Measurements from ENCODE around the gene EXOC6B.
"Not testable (repeated sequence)": the region's sequence is repeated elsewhere in the genome, so short reads cannot be mapped to it uniquely, and the experiment has no call there.

Gene EXOC6B

DNA sequence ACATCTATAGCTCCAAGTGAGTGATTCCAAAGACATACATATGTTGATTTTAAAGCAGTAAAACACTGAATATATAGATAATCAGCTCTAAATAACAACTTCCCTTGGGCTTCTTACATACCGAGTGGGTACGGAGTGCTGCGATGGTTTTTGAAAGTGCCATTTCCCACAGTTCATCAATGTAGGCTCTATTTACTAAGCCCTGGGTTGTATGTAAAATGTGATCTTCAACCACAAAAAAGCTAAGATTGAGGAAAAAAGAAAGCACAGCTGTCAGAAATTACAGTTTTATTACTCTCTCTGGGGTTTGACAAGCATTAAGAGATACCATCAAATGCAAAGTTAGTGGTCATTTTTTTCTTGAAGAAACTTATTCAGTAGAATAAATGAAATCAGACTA, 312.8 kb downstream of the EXOC6B start:
- no peaks in the 10 kb centered on the region for H3K36me3 Mint-ChIP-seq
- H3K9me3 Mint-ChIP-seq: no peaks in the 10 kb centered on the region
- no peak for DNase-seq
- H3K4me3 Mint-ChIP-seq: no peak overlapping the region
- H3K4me1 Mint-ChIP-seq: no peaks in the 10 kb centered on the region
- no peak overlapping the region for H3K27ac Mint-ChIP-seq
- no peaks in the 10 kb centered on the region for H3K27me3 Mint-ChIP-seq
- CTCF ChIA-PET: no interaction called here

DNA sequence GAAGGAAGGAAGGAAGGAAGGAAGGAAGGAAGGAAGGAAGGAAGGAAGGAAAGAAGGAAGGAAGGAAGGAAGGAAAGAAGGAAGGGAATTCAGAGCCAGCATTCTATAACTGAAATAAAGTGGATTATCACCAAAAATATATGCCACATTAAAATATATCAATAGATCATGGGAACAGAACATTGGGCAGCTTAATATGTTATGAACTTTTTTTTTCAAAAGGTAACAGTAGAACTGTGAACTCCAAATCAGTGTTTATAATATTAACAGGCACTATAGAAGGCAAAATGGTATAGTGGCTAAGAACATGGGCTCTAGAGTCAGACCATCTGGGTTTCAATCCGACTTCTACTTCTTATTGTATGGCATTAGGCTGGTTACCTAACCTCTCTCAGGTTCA, 313.5 kb downstream of the EXOC6B start:
- H3K36me3 Mint-ChIP-seq: no peaks in the 10 kb centered on the region
- H3K9me3 Mint-ChIP-seq: no peaks in the 10 kb centered on the region
- CTCF ChIA-PET: no interaction called here
- no peak overlapping the region for H3K27ac Mint-ChIP-seq
- no peaks in the 10 kb centered on the region for H3K4me1 Mint-ChIP-seq
- no peak overlapping the region for H3K4me3 Mint-ChIP-seq
- no peak for DNase-seq
- no peaks in the 10 kb centered on the region for H3K27me3 Mint-ChIP-seq

DNA sequence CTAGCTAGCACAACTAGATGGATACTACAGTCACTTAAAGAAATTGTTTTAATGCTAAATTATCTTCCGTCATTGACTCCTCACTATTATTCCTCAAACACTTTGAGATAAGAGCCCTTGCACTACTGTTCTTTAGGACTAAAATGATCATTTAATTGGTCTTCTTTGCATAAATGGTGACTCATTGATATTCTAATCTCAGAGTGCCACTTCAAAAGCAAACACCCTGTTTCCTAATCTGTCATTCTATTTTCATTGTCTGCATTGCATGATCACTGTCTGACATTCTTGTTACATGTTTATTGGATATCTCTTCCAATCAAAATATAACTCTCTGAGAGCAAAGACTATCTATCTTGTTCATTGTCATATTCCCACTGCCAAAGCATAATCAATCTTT, 313.9 kb downstream of the EXOC6B start:
- no peaks in the 10 kb centered on the region for H3K4me1 Mint-ChIP-seq
- no peaks in the 10 kb centered on the region for H3K27me3 Mint-ChIP-seq
- H3K9me3 Mint-ChIP-seq: no peaks in the 10 kb centered on the region
- CTCF ChIA-PET: no interaction called here
- no peaks in the 10 kb centered on the region for H3K36me3 Mint-ChIP-seq
- no peak overlapping the region for H3K27ac Mint-ChIP-seq
- H3K4me3 Mint-ChIP-seq: no peak overlapping the region
- no peak for DNase-seq

DNA sequence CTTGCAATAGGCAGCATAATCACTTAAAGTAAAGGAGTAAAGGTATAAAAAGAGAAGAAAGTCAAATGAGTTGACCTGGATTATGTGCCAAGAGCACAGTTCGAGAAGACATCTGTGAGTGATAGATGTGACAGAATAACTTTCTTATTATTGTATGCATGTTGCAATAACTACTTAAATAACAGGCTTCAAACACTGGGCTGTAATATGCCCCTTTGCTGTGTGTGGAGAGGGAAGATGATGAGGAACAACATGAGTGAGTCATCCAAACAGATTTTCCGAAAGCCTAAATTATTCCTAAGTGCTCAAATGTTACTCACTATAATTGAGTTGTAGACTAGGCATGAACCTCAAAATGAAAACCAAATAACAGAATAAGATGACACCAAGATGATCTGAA, 328.1 kb downstream of the EXOC6B start:
- CTCF ChIA-PET: no interaction called here
- Mint-ChIP-seq H3K36me3 (no peaks in the 10 kb centered on the region), H3K4me3 (no peak overlapping the region), H3K27me3 (no peaks in the 10 kb centered on the region), H3K9me3 (no peaks in the 10 kb centered on the region), H3K4me1 (no peaks in the 10 kb centered on the region), H3K27ac (no peak overlapping the region)
- no peak for DNase-seq

DNA sequence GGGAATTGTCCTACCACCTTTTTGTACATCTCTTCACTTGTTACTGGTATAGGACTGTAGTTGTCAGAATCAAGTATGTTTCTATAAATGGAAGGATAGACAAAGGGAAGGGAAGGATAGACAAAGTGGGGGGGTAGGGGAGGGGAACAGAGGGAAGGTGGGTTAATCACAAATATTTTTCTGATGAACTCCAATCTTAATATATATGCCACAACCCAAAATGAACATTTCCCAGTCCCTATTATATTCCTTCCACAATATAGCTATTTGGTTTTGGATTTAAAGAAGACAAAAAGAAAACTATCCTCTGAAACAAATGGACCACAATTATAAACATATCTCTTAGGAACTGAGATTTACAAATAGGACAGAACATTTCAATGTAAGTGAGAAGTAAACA, 329.4 kb downstream of the EXOC6B start:
- no peaks in the 10 kb centered on the region for H3K4me1 Mint-ChIP-seq
- DNase-seq: no peak
- CTCF ChIA-PET: no interaction called here
- no peaks in the 10 kb centered on the region for H3K27me3 Mint-ChIP-seq
- no peaks in the 10 kb centered on the region for H3K9me3 Mint-ChIP-seq
- no peak overlapping the region for H3K4me3 Mint-ChIP-seq
- peaks cover 2% of the 10 kb centered on the region for H3K36me3 Mint-ChIP-seq
- H3K27ac Mint-ChIP-seq: no peak overlapping the region

DNA sequence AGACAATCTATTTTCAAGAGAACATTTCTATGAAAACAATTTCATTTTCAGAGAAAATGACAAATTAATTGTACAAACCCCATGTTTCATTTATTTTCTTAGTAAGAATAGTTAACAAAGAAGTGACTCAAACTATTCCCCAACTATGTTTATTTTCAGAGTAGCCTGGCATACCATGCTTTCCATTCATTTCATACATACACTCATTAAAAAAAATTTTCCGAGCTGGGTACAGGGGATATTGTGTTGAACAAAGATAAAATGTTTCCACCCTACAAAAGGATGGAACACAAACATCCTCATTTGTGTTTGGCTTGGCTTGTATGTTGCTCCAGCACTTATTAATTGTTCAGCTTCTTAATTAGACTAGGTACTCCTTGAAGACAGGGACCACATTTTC, 331.4 kb downstream of the EXOC6B start:
- Mint-ChIP-seq H3K27ac (no peak overlapping the region), H3K36me3 (peaks cover 4% of the 10 kb centered on the region), H3K4me3 (no peak overlapping the region), H3K9me3 (no peaks in the 10 kb centered on the region), H3K4me1 (no peaks in the 10 kb centered on the region), H3K27me3 (no peaks in the 10 kb centered on the region)
- no peak for DNase-seq
- CTCF ChIA-PET: no interaction called here

DNA sequence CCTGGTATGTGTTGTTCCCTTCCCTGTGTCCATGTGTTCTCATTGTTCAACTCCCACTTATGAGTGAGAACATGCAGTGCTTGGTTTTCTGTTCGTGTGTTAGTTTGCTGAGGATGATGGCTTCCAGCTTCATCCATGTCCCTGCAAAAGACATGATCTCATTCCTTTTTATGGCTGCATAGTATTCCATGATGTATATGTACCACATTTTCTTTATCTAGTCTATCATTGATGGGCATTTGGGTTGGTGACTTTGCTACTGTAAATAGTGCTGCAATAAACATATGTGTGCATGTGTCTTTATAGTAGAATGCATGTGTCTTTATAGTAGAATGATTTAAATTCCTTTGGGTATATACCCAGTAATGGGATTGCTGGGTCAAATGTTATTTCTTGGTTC, 341.2 kb downstream of the EXOC6B start:
- H3K4me3 Mint-ChIP-seq, DNase-seq, H3K4me1 Mint-ChIP-seq, H3K27me3 Mint-ChIP-seq, H3K9me3 Mint-ChIP-seq, CTCF ChIA-PET, H3K27ac Mint-ChIP-seq, H3K36me3 Mint-ChIP-seq: not testable (repeated sequence)

DNA sequence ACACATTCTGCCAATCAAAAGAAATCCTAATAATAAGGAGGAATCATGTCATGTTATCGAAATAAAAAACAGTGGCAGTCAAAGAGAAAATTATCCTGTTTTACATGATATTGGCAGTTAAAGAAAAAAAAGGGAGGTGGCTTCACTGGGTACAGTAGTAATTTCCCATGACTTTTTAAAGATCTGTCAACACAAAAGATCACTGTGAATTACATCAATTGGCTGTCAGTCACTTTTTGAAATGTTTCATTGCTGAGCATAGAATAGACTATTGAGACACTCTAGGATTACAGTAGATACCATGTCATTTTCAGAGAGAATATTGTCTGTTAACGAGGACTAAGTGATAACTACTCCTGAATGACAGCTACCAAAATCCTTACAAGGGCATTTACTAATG, 342.5 kb downstream of the EXOC6B start:
- Mint-ChIP-seq H3K9me3 (peaks cover 5% of the 10 kb centered on the region), H3K4me1 (no peaks in the 10 kb centered on the region), H3K27me3 (no peaks in the 10 kb centered on the region), H3K27ac (no peak overlapping the region), H3K4me3 (no peak overlapping the region), H3K36me3 (peaks cover 5% of the 10 kb centered on the region)
- no peak for DNase-seq
- CTCF ChIA-PET: no interaction called here

DNA sequence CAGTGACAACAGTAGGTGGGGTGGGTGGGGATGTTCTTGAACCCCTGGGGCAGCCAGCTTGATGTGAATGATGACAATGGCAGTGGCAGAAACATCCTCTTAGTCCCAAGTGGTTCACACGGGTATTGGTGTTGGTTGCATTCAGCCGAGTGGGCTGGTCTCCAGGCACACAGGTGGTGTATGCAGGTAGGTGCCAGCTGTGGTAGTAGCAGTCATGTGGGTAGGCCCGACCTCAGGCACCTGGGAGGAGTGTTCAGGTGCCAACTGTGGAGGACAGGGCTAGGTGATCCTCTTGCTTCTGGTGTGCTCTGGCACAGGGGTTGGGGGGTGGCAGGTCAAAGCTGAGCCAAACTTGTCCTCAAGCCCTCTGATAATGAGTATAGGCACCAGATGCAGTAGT, 350.6 kb downstream of the EXOC6B start:
- CTCF ChIA-PET: no interaction called here
- H3K4me3 Mint-ChIP-seq: no peak overlapping the region
- no peak for DNase-seq
- H3K27ac Mint-ChIP-seq: no peak overlapping the region
- H3K36me3 Mint-ChIP-seq: peaks cover 4% of the 10 kb centered on the region
- peaks cover 16% of the 10 kb centered on the region for H3K9me3 Mint-ChIP-seq
- no peaks in the 10 kb centered on the region for H3K4me1 Mint-ChIP-seq
- H3K27me3 Mint-ChIP-seq: no peaks in the 10 kb centered on the region

DNA sequence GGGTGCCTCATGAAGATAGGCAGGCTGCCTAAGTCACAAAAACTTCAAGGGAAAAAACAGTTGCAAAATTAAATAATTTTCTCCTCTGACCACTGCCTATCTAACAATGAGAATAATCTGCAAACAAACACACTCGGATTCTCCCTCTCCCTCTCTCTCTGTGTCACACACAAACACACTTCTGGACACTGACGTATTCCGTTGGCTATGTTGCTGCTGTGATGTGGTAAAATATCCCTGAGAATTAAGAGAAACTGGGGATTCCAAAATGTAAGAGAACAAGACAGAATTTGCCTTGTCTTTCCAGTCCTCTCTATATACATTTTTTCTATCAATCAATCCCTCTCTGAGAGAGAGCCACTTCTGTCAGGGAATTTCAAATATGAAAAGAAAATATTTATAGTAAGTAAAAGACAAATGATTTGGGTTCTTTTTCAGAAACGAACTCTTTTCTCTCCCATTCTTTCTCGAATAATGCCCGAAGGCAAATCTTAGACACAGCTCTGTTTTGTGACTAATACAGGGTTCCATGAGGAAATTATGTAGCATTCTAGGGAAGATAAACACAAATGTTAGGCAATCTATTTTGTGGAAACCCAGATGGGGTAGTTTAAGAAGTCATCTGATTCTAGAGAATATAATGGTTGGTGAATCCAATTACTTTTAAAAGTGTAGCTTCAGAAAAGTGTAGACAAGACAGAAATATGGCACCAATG, 367.9 kb downstream of the EXOC6B start:
- Mint-ChIP-seq H3K4me3 (no peak overlapping the region), H3K4me1 (no peaks in the 10 kb centered on the region), H3K27me3 (no peaks in the 10 kb centered on the region), H3K36me3 (no peaks in the 10 kb centered on the region), H3K27ac (no peak overlapping the region), H3K9me3 (peaks cover 2% of the 10 kb centered on the region)
- no peak for DNase-seq
- CTCF ChIA-PET: interaction anchor here (0.6 kb wide), 1 partner anchor 1009 kb away, joined by 3 read pairs; no protein-coding TSS in a partner anchor

DNA sequence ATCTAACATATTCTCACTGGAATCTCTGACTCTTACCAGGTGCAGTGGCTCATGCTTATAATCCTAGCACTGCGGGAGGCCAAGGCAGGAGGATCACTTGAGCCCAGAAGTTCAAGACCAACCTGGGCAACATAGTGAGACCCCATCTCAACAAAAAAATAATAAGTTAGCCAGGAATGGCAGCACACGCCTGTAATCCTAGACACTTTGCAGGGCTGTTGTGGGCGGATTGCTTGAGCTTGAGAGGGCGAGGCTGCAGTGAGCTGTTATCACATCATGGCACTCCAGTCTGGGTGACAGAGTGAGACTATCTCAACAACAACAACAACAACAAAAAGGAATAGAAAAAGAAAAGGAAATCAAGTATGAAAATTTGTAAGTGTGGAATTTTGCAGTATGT, 371.6 kb downstream of the EXOC6B start:
- H3K4me3 Mint-ChIP-seq: no peak overlapping the region
- no peaks in the 10 kb centered on the region for H3K36me3 Mint-ChIP-seq
- no peaks in the 10 kb centered on the region for H3K9me3 Mint-ChIP-seq
- DNase-seq: no peak
- no peak overlapping the region for H3K27ac Mint-ChIP-seq
- H3K27me3 Mint-ChIP-seq: no peaks in the 10 kb centered on the region
- CTCF ChIA-PET: no interaction called here
- H3K4me1 Mint-ChIP-seq: no peaks in the 10 kb centered on the region

DNA sequence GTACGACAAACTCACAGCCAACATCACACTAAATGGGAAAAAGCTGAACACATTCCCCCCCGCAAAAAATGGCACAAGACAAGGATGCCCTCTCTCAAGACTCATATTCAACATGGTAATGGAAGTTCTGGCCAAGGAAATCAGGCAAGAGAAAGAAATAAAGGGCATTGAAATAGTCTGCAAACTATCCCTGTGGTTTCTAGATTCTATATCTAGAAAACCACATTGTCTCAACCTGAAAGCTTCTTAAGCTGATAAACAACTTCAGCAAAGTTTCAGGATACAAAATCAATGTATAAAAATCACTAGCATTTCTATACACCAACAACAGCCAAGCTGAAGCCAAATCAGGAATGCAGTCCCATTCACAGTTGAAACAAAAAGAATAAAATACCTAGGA, 383.6 kb downstream of the EXOC6B start:
- Mint-ChIP-seq H3K27ac (no peak overlapping the region), H3K4me3 (no peak overlapping the region), H3K4me1 (peaks cover 7% of the 10 kb centered on the region), H3K27me3 (no peaks in the 10 kb centered on the region), H3K9me3 (peaks cover 10% of the 10 kb centered on the region), H3K36me3 (no peaks in the 10 kb centered on the region)
- no peak for DNase-seq
- CTCF ChIA-PET: no interaction called here

DNA sequence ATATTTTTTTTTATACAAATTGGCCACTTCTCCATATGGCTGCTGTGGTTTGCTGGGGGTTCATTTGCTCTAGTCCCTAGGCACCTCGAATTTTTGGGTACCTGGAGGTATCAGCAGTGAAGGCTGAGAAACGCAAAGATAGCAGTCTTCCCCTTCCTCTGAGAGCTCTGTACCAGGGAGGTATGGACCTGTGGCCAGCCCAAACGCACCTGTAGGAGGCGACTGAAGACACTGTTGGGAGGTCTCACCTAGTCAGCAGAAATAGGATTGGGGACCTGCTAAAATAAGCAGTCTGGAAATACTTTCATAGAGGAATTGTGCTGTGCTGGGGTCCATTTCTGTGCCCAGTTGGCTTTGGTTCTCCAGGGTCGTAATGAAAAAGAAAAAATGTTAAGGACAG, 385.9 kb downstream of the EXOC6B start:
- Mint-ChIP-seq H3K9me3 (peaks cover 22% of the 10 kb centered on the region), H3K4me1 (peaks cover 7% of the 10 kb centered on the region), H3K4me3 (no peak overlapping the region), H3K36me3 (no peaks in the 10 kb centered on the region), H3K27me3 (no peaks in the 10 kb centered on the region), H3K27ac (no peak overlapping the region)
- DNase-seq: no peak
- CTCF ChIA-PET: no interaction called here

DNA sequence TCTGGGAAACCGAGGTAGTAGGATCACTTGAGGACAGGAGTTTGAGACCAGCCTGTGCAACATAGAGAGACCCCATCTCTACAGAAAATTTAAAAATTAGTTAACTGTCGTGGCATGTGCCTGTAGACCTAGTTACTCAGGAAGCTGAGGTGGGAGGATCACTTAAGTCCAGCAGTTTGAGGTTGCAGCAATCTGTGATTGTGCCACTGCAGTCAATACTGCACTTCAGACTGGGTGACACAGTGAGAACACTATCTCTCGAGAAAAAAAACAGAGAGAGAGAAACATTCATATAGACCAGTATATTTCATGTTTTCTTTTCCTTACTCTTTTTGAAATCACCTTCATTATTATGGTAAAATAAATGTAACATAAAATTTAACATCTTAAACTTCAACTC, 387.5 kb downstream of the EXOC6B start:
- Mint-ChIP-seq H3K27me3 (no peaks in the 10 kb centered on the region), H3K36me3 (no peaks in the 10 kb centered on the region), H3K4me1 (peaks cover 7% of the 10 kb centered on the region), H3K27ac (no peak overlapping the region), H3K9me3 (peaks cover 28% of the 10 kb centered on the region), H3K4me3 (no peak overlapping the region)
- CTCF ChIA-PET: no interaction called here
- DNase-seq: no peak

DNA sequence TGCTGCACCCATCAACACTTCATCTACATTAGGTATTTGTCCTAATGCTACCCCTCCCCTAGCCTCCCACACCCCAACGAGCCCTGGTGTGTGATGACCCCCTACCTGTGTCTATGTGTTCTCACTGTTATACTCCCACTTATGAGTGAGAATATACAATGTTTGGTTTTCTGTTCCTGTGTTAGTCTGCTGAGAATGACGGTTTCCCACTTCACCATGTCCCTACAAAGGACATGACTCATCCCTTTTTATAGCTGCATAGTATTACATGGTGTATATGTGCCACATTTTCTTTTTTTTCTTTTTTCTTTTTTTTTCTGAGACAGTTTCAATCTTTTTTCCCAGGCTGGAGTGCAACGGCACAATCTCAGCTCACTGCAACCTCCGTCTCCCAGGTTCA, 394.1 kb downstream of the EXOC6B start:
- Mint-ChIP-seq H3K4me1 (no peaks in the 10 kb centered on the region), H3K27me3 (no peaks in the 10 kb centered on the region), H3K4me3 (no peak overlapping the region), H3K27ac (no peak overlapping the region), H3K9me3 (peaks cover 28% of the 10 kb centered on the region), H3K36me3 (no peaks in the 10 kb centered on the region)
- no peak for DNase-seq
- CTCF ChIA-PET: no interaction called here

Measured in activated naive CD4-positive, alpha-beta T cell treated with anti-CD3 and anti-CD28 coated beads, Interleukin-2, amount 10 ng/mL, durations not matched to agents 7 days and 5 days (primary cell).